WI38 (cell line): ENCODE data around the gene CRADD.

Experiments used
- H3K4me3 ChIP-seq: 2 replicates; pipeline ENCODE4 v1.5.1; 2011; ENCODE audit warnings: low read depth, mild to moderate bottlenecking, control low read depth, low read length
- CTCF ChIP-seq: IDR thresholded peaks from 2 replicates; pipeline ENCODE4 v1.5.1; 2012; ENCODE audit warnings: low read depth, mild to moderate bottlenecking, control low read depth, low read length

Gene CRADD

DNA sequence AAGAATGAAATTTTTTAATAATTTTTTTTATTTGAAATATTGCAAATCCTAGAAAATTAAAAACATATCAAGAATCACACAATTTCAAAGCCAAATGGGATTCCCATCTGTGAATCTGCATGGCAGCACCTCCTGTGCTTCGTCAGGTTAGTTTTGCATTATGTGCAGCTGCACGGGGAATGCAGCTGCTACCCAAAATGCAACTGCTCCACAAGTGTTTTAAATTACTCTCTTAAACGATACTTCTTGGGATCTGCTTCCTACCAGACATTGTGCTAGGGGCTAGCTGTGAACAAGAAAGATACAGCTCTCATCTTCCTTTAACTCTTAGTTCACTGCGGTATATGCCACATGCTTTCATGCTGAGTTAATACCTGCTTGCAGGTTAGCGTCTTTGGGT, 154.2 kb downstream of the CRADD start:
- H3K4me3 ChIP-seq = no peak overlapping the region
- TF ChIP-seq CTCF = no peak

GRCh38 chr12:93832131-93832530, 155.0 kb downstream of the CRADD start:
- TF ChIP-seq CTCF = no peak
- H3K4me3 ChIP-seq = no peak overlapping the region

DNA sequence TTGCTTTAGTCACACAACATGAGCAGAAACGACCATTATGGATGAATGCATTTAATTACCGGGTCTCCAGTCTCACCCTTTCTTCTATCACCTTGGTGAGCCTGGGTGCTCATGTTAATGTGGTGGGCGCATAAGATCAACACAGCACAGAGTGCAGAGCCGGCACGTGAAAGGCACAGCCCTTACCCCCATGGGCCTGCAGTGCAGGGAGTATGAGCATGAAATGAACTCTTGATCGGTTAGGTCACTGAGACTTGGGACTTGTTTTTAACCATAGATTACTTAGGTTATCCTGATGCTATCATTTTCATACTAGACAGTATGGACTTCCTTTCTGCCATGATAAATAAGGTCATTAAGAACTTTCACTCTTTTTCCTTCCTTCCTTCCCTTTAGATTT, 156.8 kb downstream of the CRADD start:
- no peak overlapping the region for H3K4me3 ChIP-seq
- TF ChIP-seq CTCF = no peak

DNA sequence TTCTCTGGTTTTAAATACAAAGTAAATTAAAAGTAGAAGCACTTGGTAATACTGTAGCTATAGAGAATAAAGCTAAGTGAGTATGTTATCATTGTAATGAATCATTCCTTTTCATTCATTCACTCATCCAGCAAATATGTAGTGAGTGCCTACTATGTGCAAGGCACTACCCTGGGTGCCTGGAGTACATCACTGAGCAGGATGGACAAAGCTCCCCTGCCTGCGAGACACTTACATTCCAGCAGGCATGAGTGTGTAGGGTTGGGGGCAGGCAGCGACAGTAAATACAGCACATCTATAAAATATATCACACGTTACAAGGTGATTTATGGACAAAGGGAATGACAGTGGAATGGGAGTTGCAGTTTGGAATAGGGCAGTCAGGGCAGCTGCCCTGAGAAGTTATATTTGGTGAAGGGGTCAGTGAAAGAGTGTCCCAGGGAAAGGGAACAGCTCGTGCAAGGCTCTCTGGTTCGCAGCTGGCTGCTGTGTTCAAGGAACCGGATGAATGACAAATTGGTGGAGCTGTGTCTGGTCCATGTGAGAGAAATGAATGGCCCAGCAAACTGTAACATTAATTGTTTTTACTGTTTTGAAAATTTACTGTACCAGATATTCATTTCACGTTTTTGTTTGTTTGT, 159.6 kb downstream of the CRADD start:
- TF ChIP-seq CTCF = no peak
- no peak overlapping the region for H3K4me3 ChIP-seq

DNA sequence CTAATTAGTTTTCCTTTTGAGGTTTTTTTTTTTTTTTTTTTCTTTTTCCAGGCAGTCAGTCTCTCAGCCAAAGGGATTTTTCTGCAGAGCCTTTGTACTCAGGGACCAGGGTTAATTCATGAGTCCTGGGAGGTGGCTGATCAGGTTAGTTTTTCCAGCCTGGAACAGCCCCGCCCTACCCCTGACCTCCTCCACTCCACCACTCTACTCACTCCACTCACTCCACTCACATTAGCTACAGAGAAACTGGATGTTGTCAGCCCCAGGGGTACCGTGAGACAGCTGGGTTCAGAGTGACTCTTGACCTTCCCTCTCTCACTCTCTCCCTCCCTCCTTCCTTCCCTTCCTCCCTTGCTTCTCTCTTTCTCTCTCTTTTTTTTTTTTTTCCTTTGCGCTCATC, 161.0 kb downstream of the CRADD start:
- no peak for TF ChIP-seq CTCF
- H3K4me3 ChIP-seq = no peak overlapping the region

DNA sequence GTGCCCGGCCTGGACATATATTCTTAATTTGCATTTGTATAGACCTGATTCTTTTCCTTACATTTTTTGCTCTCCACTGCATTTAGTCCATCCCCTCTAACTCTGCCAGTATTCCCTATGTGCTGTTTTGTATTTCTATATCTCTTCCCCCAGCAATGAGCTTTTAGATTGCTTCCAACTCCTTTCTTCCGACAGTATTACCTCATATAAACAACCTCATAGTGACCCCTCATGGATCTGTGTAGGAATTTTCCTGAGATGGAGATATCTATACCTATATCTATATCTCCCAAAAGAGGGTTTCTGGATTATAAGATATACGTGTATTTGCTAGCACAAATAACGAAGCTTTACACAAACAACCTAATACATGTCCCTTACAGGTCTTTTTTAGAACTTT, 161.9 kb downstream of the CRADD start:
- TF ChIP-seq CTCF = no peak
- no peak overlapping the region for H3K4me3 ChIP-seq

GRCh38 chr12:93841671-93842070, 164.5 kb downstream of the CRADD start:
- no peak overlapping the region for H3K4me3 ChIP-seq
- TF ChIP-seq CTCF = no peak
